Stimulated activated CD4-positive, alpha-beta T cell treated with anti-CD3 and anti-CD28 coated beads, Interleukin-2, amount 100 ng/mL, for 48 hours (primary cell): Measurements from ENCODE around the gene KLF18.
"Not testable (repeated sequence)": the region's sequence is repeated elsewhere in the genome, so short reads cannot be mapped to it uniquely, and the experiment has no call there.

Experiments used
- DNase-seq, 2 donors: peaks; one replicate each; pipeline ENCODE4 v3.0.0-alpha.2; 2020

Gene KLF18

GRCh38 chr1:44119525-44119924 is 21.9 kb downstream of the KLF18 start:
- DNase-seq = no peak

- DNase-seq = no peak
Observed at GRCh38 chr1:44118682-44119081, 22.7 kb downstream of the KLF18 start, which contains the start of gene KLF17. Gene KLF17 (plus strand): TSS chr1:44118821. CDS start chr1:44118908, 87 bp downstream.

DNA sequence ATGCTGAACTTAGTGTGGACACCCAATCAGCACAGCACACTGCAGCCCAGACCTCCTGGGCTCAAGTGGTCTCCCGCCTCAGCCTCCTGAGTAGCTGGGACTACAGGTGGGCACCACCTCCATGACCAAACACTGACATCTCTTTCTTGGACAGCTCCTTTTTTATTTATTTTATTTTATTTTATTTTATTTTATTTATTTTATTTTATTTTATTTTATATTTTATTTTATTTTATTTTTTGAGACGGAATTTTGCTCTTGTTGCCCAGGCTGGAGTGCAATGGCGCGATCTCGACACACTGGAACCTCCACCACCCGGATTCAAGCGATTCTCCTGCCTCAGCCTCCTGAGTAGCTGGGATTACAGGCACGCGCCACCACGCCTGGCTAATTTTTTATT is 24.2 kb downstream of the KLF18 start:
- DNase-seq = not testable (repeated sequence)

GRCh38 chr1:44114098-44114497 is 27.3 kb downstream of the KLF18 start:
- DNase-seq = no peak

DNA sequence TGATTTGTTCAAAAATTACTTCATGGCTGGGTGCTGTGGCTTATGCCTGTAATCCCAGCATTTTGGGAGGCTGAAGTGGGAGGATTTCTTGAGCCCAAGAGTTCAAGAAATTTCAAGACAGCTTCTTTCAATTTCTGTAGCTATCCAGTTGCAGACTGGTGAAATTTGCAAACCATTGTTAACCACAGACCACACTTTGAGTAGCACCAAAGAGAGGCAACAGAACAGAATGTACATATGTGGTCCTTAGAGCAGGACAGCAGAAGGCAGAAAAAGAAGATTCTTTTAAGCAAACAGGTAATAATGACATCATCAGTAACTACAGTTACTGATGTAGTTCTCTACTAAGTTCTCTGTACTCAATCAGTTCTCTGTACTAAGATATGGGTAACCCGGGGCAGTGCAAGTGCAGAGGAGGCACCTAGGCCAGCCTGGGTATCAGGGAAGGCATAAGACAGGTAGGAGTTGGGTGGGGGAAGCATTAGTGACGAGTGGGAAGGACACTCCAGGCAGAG is 28.3 kb downstream of the KLF18 start:
- no peak for DNase-seq

DNA sequence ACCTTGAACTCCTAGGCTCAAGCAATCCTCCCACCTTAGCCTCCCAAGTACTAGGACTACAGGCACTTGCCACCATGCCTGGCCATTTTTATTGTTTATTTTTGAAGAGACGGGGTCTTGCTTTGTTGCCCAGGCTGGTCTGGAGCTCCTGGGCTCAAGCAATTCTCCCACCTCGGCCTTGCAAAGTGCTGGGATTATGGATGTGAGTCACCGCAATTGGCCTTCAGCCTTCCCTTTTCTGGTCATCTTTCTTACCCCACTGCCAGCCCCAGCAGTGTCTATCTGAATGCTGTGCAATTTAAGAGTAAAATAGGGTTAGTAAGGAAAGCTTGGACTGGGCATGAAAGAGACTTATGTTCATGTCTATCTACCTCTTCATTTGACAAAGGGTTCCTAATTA is 28.9 kb downstream of the KLF18 start:
- DNase-seq = no peak

- DNase-seq = no peak
Observed at GRCh38 chr1:44111861-44112260, 29.6 kb downstream of the KLF18 start.

DNA sequence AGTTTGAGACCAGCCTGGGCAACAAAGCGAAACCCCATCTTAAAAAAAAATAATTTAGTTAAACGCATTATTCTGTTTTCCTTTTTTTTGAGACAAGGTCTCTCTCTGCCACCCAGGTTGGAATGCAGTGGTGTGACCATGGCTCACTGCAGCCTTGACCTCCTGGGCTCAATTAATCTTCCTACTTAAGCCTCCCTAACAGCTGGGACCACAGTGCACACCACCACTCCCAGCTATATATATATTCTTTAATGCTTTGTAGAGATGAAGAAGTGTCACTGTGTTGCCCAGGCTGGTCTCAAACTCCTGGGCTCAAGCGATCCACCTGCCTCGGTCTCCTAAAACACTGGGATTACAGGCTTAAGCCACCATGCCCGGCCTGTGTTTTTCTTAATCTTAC is 30.5 kb downstream of the KLF18 start:
- DNase-seq = no peak

DNA sequence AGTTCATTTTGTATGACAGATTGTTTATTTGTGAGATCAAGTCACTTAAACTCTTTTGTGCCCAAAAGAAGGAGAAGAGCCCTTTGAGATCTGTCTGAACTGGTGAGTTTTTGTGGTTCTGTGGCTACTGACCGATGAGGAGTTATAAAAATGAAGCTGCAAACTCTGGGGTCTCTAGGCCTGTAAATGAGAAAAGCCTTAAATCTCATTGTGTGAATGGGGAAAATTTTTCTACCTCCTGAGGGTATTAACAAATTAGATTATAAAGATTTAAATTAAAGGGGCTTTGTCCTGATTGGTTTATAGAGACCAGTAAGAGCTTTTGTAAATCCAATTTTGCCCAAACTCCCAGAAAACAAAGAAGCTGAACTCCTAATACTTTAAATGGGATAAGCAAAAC is 32.5 kb downstream of the KLF18 start:
- no peak for DNase-seq

DNA sequence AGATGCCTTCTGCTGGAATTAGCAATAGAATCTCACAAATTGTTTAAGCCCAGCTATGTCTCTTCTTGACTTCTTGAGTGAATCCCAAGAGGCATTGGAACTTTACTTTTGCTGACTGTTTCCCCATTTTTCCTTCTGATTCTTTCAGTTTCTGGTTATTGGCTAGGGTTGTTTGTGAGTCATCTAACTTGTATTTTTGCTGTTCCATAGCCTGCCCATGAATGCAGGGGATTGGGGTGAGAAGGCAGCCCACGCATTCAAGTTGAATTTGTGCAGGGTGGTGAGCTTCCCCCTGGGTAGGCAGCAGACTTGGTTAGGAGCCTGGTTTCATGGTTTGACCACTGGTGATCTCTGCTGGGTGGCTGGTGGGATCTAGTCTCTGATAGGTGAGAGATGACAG is 33.2 kb downstream of the KLF18 start:
- no peak for DNase-seq

- DNase-seq = no peak
Observed at GRCh38 chr1:44105810-44106209, 35.6 kb downstream of the KLF18 start.

GRCh38 chr1:44103270-44104131 is 37.9 kb downstream of the KLF18 start:
- peak in 1 of 2 donors; percentile 2 for DNase-seq

- no peak for DNase-seq
Observed at GRCh38 chr1:44101328-44101727, 40.1 kb downstream of the KLF18 start.

- DNase-seq = no peak
Observed at GRCh38 chr1:44100183-44100868, 41.1 kb downstream of the KLF18 start.

DNA sequence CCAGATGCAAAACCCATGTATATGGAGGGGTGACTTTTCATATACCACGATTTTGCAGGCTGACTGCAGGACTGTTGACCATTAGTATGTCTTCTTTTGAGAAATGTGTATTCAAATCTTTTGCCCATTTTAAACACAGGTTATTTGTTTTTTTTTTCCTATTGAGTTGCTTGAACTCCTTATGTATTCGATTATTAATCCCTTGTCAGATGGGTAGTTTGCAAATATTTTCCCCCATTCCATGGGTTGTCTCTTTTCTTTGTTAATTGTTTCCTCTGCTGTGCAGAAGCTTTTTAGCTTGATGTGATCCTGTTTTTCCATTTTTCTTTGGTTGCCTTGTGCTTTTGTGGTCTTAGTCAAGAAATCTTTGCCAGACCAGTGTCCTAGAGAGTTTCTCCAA is 47.4 kb downstream of the KLF18 start:
- DNase-seq = no peak

- no peak for DNase-seq
Observed at GRCh38 chr1:44090429-44091252, 50.8 kb downstream of the KLF18 start.

GRCh38 chr1:44089371-44090048 is 51.9 kb downstream of the KLF18 start:
- no peak for DNase-seq
